GM23248 (cell line): ENCODE measurements around the gene RASEF. TPM values are rescaled to one million over a fixed set of nuclear protein-coding genes. Genes with fewer than 3 reads are reported as not detected.

Experiments used
- DNase-seq: peaks from one replicate; pipeline ENCODE4 v3.0.0-alpha.2; 2015
- H2AFZ ChIP-seq: fragments of 200-600 bp; sonication (generic); 2 replicates; pipeline ENCODE4 v1.6.1; 2016; ENCODE audit warnings: antibody characterized with exemption
- H3F3A ChIP-seq: fragments of 200-600 bp; sonication (generic); 2 replicates; pipeline ENCODE4 v1.6.1; 2016; ENCODE audit warnings: mild to moderate bottlenecking, antibody characterized with exemption, mixed run types; ENCODE audit not compliant: insufficient read depth
- H3K27ac ChIP-seq: fragments of 200-600 bp; sonication (generic); 2 replicates; pipeline ENCODE4 v1.5.1; 2016; ENCODE audit warnings: mild to moderate bottlenecking
- H3K27me3 ChIP-seq: fragments of 200-600 bp; sonication (generic); replicated peaks from 2 replicates; pipeline ENCODE4 v1.6.1; 2016; ENCODE audit warnings: mild to moderate bottlenecking; ENCODE audit not compliant: insufficient read depth
- H3K36me3 ChIP-seq: fragments of 200-600 bp; sonication (generic); 2 replicates; pipeline ENCODE4 v1.6.1; 2016; ENCODE audit warnings: low read depth, mild to moderate bottlenecking
- H3K4me1 ChIP-seq: fragments of 200-600 bp; sonication (generic); 2 replicates; pipeline ENCODE4 v1.6.1; 2016; ENCODE audit warnings: mild to moderate bottlenecking; ENCODE audit not compliant: insufficient read depth
- H3K4me2 ChIP-seq: fragments of 200-600 bp; sonication (generic); one replicate; pipeline ENCODE4 v1.6.1; 2016; ENCODE audit warnings: mild to moderate bottlenecking; ENCODE audit not compliant: unreplicated experiment
- H3K4me3 ChIP-seq: fragments of 200-600 bp; sonication (generic); 2 replicates; pipeline ENCODE4 v1.5.1; 2016; ENCODE audit warnings: mild to moderate bottlenecking
- H3K79me2 ChIP-seq: fragments of 200-600 bp; sonication (generic); 2 replicates; pipeline ENCODE4 v1.6.1; 2016; ENCODE audit warnings: mild to moderate bottlenecking; ENCODE audit not compliant: insufficient read depth
- H3K9ac ChIP-seq: fragments of 200-600 bp; sonication (generic); 2 replicates; pipeline ENCODE4 v1.6.1; 2016; ENCODE audit warnings: mild to moderate bottlenecking
- H3K9me2 ChIP-seq: fragments of 200-600 bp; sonication (generic); 2 replicates; pipeline ENCODE4 v1.6.1; 2016; ENCODE audit warnings: mixed run types, mild to moderate bottlenecking, moderate library complexity; ENCODE audit not compliant: insufficient read depth
- H3K9me3 ChIP-seq: fragments of 200-600 bp; sonication (generic); one replicate; pipeline ENCODE4 v1.6.1; 2017; ENCODE audit warnings: low read depth
- H4K20me1 ChIP-seq: fragments of 200-600 bp; sonication (generic); 2 replicates; pipeline ENCODE4 v1.6.0; 2016; ENCODE audit not compliant: insufficient read depth
- EZH2 ChIP-seq: fragments of 200-600 bp; sonication (generic); IDR thresholded peaks from 2 replicates; pipeline ENCODE4 v1.6.1; 2018; ENCODE audit warnings: antibody characterized with exemption, mild to moderate bottlenecking; ENCODE audit not compliant: insufficient read depth, poor library complexity, severe bottlenecking
- EZH2phosphoT487 ChIP-seq: fragments of 200-600 bp; sonication (generic); IDR thresholded peaks from 2 replicates; pipeline ENCODE4 v1.6.1; 2018; ENCODE audit warnings: antibody characterized with exemption, moderate library complexity, mild to moderate bottlenecking, low read depth; ENCODE audit not compliant: insufficient read depth
- WGBS, 2 experiments: methylation state at CpG; one replicate each; pipeline ENCODE4 v1.1.6; 2015 to 2017; ENCODE audit warnings: low lambda C conversion rate in 2 of 2, low coverage in 1 of 2; ENCODE audit errors: missing lambda C conversion rate in 2 of 2; 5-methylcytosine and 5-hydroxymethylcytosine counted together
- in situ Hi-C: fragments of 300-500 bp; cut with MboI; formaldehyde crosslinking; loops from 2 replicates; pipeline ENCODE4 v1.15.0; 2020
- polyA plus RNA-seq: library from polyadenylated mRNA; unstranded; fragments of >200 nt; fragmentation: Nextera tagmentation; extraction: Ambion mirVana; gene quantifications from 2 replicates; pipeline ENCODE4 v1.2.1, GENCODE V29; 2016
- total RNA-seq: library from RNA; depleted of rRNA; stranded (reverse); fragments of >200 nt; shearing (Covaris generic); gene quantifications from 2 replicates; pipeline ENCODE4 v1.2.3, GENCODE V29; 2014

The RASEF gene
- total and polyA plus RNA-seq, 2 experiments from 2014 or later = 0.11 TPM; not detected in 1

DNA sequence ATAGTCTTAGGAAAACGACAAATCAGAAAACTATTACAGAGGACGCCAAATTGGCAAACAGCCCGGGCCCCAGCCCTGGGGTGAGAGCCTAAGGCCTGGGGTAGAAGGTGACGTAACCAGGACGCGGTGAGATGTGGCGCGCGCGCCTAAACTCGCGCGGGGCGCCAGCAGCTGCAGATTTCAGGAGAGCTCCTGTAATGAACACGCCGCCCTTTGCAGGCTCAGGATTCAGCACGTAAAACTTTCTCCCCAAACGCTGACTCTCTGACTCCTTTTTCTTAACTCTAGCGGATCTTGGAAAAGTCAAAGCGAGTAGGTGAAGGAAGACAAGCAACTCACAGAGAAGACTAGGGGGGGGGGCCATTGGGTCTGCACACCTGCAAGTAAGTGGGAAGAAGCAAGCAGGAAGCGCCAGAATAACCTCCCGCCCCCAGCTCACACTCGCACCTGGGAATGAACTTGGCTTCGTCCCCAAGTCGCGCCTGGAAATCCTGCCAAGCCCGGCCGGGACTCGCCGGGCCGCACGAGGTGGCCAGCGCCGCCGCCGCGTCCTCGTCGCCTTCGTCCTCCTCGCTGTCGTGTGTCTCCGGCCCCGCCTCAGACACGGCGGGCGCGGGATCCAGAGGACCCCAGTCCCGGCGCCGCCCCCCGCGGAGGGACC lies 822 bp downstream of the RASEF start:
- H3K4me3 ChIP-seq = peak overlapping the region; percentile 55
- H3K9me3 ChIP-seq = no peaks in the 10 kb centered on the region
- TF ChIP-seq EZH2 (no peak), EZH2phosphoT487 (no peak)
- H3K27me3 ChIP-seq = peaks cover 10% of the 10 kb centered on the region
- peaks cover 22% of the 10 kb centered on the region for H3F3A ChIP-seq
- no peak overlapping the region for H3K9ac ChIP-seq
- H3K9me2 ChIP-seq = no peaks in the 10 kb centered on the region
- peaks cover 14% of the 10 kb centered on the region for H3K4me1 ChIP-seq
- no peaks in the 10 kb centered on the region for H3K36me3 ChIP-seq
- no peak overlapping the region for H3K27ac ChIP-seq
- peak overlapping the region; percentile 51 for H2AFZ ChIP-seq
- no peaks in the 10 kb centered on the region for H4K20me1 ChIP-seq
- WGBS, 2 experiments = 1 to 2% methylated on average over 51 of the region's 53 CpGs
- in situ Hi-C loops = no loop called here
- H3K79me2 ChIP-seq = no peaks in the 10 kb centered on the region
- H3K4me2 ChIP-seq = peak overlapping the region; percentile 65
- peak; percentile 58 for DNase-seq

DNA sequence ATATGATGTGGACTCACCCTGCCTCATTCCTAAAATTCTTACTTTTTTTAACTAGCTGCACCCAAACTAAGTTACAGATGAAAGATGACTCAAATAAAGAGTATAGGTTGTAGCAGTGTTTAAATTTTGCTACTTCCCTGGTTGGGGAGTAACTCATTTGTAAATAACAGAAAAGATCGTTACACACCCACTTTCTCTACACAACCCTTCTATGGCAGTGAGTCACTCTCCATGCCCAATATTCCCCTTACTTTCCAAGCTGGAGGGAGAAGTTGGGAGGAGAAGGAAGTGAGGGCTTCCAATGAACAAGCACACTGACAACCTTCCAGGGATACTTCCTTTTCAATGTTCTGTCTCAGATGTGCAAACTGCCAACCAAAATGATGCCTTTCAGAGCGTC lies 1.9 kb downstream of the RASEF start:
- Histone ChIP-seq H3F3A (peaks cover 13% of the 10 kb centered on the region), H3K79me2 (no peaks in the 10 kb centered on the region), H3K4me2 (peak overlapping the region; percentile 65), H4K20me1 (no peaks in the 10 kb centered on the region), H3K27ac (no peak overlapping the region), H3K4me3 (peak overlapping the region; percentile 55; the same call in 1 of the 2 replicates), H3K9me2 (no peaks in the 10 kb centered on the region), H3K27me3 (peaks cover 19% of the 10 kb centered on the region), H3K4me1 (peaks cover 5% of the 10 kb centered on the region), H2AFZ (no peak overlapping the region), H3K9me3 (no peaks in the 10 kb centered on the region), H3K36me3 (no peaks in the 10 kb centered on the region), H3K9ac (no peak overlapping the region)
- 3 to 8% methylated on average over 2 of the region's 2 CpGs for WGBS, 2 experiments
- no peak for TF ChIP-seq EZH2phosphoT487
- TF ChIP-seq EZH2 = no peak
- in situ Hi-C loops = no loop called here
- DNase-seq = peak; percentile 24

DNA sequence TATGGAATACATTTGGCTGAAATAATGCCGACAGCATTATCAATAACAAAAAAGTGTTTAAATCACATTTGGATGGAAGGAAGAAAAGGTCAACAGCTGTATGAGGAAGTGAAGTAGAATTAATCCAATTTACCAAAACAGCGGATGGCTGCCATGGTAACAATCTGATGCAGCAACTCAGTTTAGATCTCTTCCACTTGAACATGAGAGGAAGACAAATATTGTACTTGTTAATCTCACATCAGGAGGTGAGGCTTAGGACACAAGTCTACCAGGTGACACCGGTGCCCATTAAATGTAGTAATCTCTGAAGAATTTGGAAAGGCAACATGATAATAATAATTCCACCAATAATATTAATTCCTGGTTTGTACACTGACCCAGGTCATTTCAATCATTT lies 2.4 kb downstream of the RASEF start:
- H4K20me1 ChIP-seq = no peaks in the 10 kb centered on the region
- WGBS, 2 experiments = 77 to 84% methylated on average over 3 of the region's 3 CpGs
- no peak for TF ChIP-seq EZH2phosphoT487
- no peak for TF ChIP-seq EZH2

DNA sequence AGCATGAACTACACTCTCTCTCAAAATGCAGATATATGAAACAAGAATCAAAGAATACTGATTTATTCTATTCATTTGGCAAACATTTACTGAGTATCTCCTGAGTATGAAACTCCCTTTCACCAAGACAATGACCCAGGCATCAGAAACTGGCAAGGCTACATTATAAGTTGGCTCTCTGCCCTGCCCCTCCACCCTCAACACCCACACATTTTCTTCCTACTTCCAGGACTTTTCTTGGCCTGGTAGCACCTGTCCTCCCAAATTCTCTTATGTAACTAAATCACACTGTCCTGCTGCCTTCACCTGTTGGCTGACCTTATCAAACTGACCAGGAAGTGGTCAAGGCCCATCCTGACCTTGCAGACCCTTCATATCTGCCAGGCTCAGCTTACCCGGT lies 3.5 kb downstream of the RASEF start:
- no peak overlapping the region for H3K4me2 ChIP-seq
- peaks cover 2% of the 10 kb centered on the region; the same call in 1 of the 2 replicates for H3K4me1 ChIP-seq
- no peaks in the 10 kb centered on the region for H3K9me3 ChIP-seq
- no peak overlapping the region for H3K4me3 ChIP-seq
- TF ChIP-seq EZH2 = no peak
- TF ChIP-seq EZH2phosphoT487 = no peak
- no peak overlapping the region for H2AFZ ChIP-seq
- no peaks in the 10 kb centered on the region for H3K36me3 ChIP-seq
- no peak for DNase-seq
- no peak overlapping the region for H3K9ac ChIP-seq
- in situ Hi-C loops = no loop called here
- H3K27me3 ChIP-seq = peaks cover 24% of the 10 kb centered on the region
- peaks cover 8% of the 10 kb centered on the region; the same call in 1 of the 2 replicates for H3F3A ChIP-seq
- no peaks in the 10 kb centered on the region for H4K20me1 ChIP-seq
- 39 to 62% methylated on average over 1 of the region's 1 CpG for WGBS, 2 experiments
- H3K9me2 ChIP-seq = no peaks in the 10 kb centered on the region
- no peak overlapping the region for H3K27ac ChIP-seq
- no peaks in the 10 kb centered on the region for H3K79me2 ChIP-seq

More for the DNA sequence above, 2.4 kb downstream of the RASEF start:
- in situ Hi-C loops = no loop called here
- Histone ChIP-seq H3K4me2 (no peak overlapping the region), H3F3A (peaks cover 8% of the 10 kb centered on the region; the same call in 1 of the 2 replicates), H3K9me2 (no peaks in the 10 kb centered on the region), H3K4me1 (peaks cover 2% of the 10 kb centered on the region; the same call in 1 of the 2 replicates), H2AFZ (no peak overlapping the region), H3K27ac (no peak overlapping the region), H3K4me3 (no peak overlapping the region), H3K36me3 (no peaks in the 10 kb centered on the region), H3K27me3 (peaks cover 24% of the 10 kb centered on the region), H3K9ac (no peak overlapping the region), H3K9me3 (no peaks in the 10 kb centered on the region), H3K79me2 (no peaks in the 10 kb centered on the region)
- no peak for DNase-seq
